SK-N-SH (cell line): ENCODE results near the gene PROC. TPM values are rescaled to one million over a fixed set of nuclear protein-coding genes. Genes with fewer than 3 reads are reported as not detected.

Experiments
- CTCF ChIA-PET: fragments of 300-600, 350-600 bp; formaldehyde crosslinking; extraction: SDS; loops from one replicate; lab custom pipeline; 2021; lab: Yijun Ruan, JAX
- POLR2A ChIA-PET: fragments of 350-600 bp; sonication (Branson Sonifier 250); formaldehyde crosslinking; extraction: SDS; loops from one replicate; lab custom pipeline; 2020; ENCODE audit warnings: antibody characterized with exemption, inconsistent platforms; lab: Yijun Ruan, JAX
- DNase-seq: peaks from one replicate; pipeline ENCODE4 v3.0.0; 2012
- H2AFZ ChIP-seq: fragments of 200-600 bp; sonication (generic); 2 replicates; pipeline ENCODE4 v1.8.1; 2016; ENCODE audit warnings: antibody characterized with exemption, mild to moderate bottlenecking, low read depth
- H3F3A ChIP-seq: fragments of 200-600 bp; sonication (generic); replicated peaks from 2 replicates; pipeline ENCODE3; 2016; ENCODE audit warnings: antibody characterized with exemption, mild to moderate bottlenecking; ENCODE audit not compliant: insufficient read depth
- H3K27ac ChIP-seq, 2 experiments: fragments of 200-500 bp in 1 of 2; fragments of 200-600 bp in 1 of 2; sonication (Bioruptor generic) in 1 of 2; sonication (generic), shearing (Covaris generic) in 1 of 2; 2 replicates each; pipeline versions ENCODE4 v1.5.1 to v1.6.1; 2014 to 2016; ENCODE audit warnings: low read depth in 2 of 2, inconsistent platforms in 1 of 2, low read length in 1 of 2, mild to moderate bottlenecking in 1 of 2, mixed read lengths in 1 of 2
- H3K27me3 ChIP-seq: fragments of 200-600 bp; sonication (generic), shearing (Covaris generic); 2 replicates; pipeline ENCODE4 v1.6.1; 2016; ENCODE audit warnings: mixed run types; ENCODE audit not compliant: insufficient read depth
- H3K36me3 ChIP-seq, 2 experiments: fragments of 200-500 bp in 1 of 2; fragments of 200-600 bp in 1 of 2; sonication (Bioruptor generic) in 1 of 2; sonication (generic) in 1 of 2; replicated peaks in 1 of 2; 2 replicates each; pipeline versions ENCODE3 to v1.5.1; 2014 to 2016; ENCODE audit warnings: low read length in 1 of 2, mild to moderate bottlenecking in 1 of 2; ENCODE audit not compliant: insufficient read depth in 2 of 2, control insufficient read depth in 1 of 2
- H3K4me1 ChIP-seq, 2 experiments: fragments of 200-500 bp in 1 of 2; fragments of 200-600 bp in 1 of 2; sonication (Bioruptor generic) in 1 of 2; sonication (generic), shearing (Covaris generic) in 1 of 2; 2 replicates each; pipeline versions ENCODE4 v1.5.1 to v1.6.1; 2014 to 2016; ENCODE audit warnings: low read depth in 1 of 2, low read length in 1 of 2, mixed run types in 1 of 2; ENCODE audit not compliant: insufficient read depth in 2 of 2, control insufficient read depth in 1 of 2
- H3K4me2 ChIP-seq: fragments of 200-600 bp; sonication (generic), shearing (Covaris generic); 2 replicates; pipeline ENCODE4 v1.6.1; 2017; ENCODE audit warnings: mixed run types
- H3K4me3 ChIP-seq, 2 experiments: fragments of 200-500 bp in 1 of 2; fragments of 200-600 bp in 1 of 2; sonication (Bioruptor generic) in 1 of 2; sonication (generic), shearing (Covaris generic) in 1 of 2; 2 replicates each; pipeline versions ENCODE4 v1.5.1 to v1.8.1; 2014 to 2016; ENCODE audit warnings: low read depth in 2 of 2, inconsistent platforms in 1 of 2, low read length in 1 of 2, mild to moderate bottlenecking in 1 of 2, mixed read lengths in 1 of 2, moderate library complexity in 1 of 2
- H3K79me2 ChIP-seq: fragments of 200-600 bp; sonication (generic); 2 replicates; pipeline ENCODE4 v1.8.1; 2017; ENCODE audit warnings: mild to moderate bottlenecking; ENCODE audit not compliant: insufficient read depth
- H3K9ac ChIP-seq: fragments of 200-600 bp; sonication (generic); 2 replicates; pipeline ENCODE4 v1.6.1; 2017; ENCODE audit warnings: mixed run types
- H3K9me2 ChIP-seq: fragments of 200-600 bp; sonication (generic); 2 replicates; pipeline ENCODE4 v1.6.1; 2017; ENCODE audit warnings: mixed run types
- H3K9me3 ChIP-seq: fragments of 200-600 bp; sonication (generic); 2 replicates; pipeline ENCODE4 v1.6.1; 2017; ENCODE audit warnings: mixed run types, mild to moderate bottlenecking, moderate library complexity
- H4K20me1 ChIP-seq: fragments of 200-600 bp; sonication (generic); 2 replicates; pipeline ENCODE4 v1.6.1; 2017; ENCODE audit warnings: mild to moderate bottlenecking, mixed run types; ENCODE audit not compliant: insufficient read depth
- CHD2 ChIP-seq: fragments of 150-350 bp; IDR thresholded peaks from 2 replicates; pipeline ENCODE4 v1.6.1; 2018; ENCODE audit warnings: low read length; ENCODE audit not compliant: partially characterized antibody
- ELF1 ChIP-seq: IDR thresholded peaks from 2 replicates; pipeline ENCODE4 v1.4.0; 2012
- FOXJ3 ChIP-seq: sonication (generic); formaldehyde crosslinking; IDR thresholded peaks from 2 replicates; pipeline ENCODE4 v1.5.1; 2020; ENCODE audit warnings: mild to moderate bottlenecking, missing genetic modification reagents
- GABPA ChIP-seq: IDR thresholded peaks from 2 replicates; pipeline ENCODE4 v1.4.0; 2012; ENCODE audit warnings: low read depth, mild to moderate bottlenecking
- MAX ChIP-seq: IDR thresholded peaks from 2 replicates; pipeline ENCODE4 v1.4.0; 2012; ENCODE audit warnings: low read depth
- MEF2A ChIP-seq: IDR thresholded peaks from 2 replicates; pipeline ENCODE4 v1.4.0; 2012; ENCODE audit warnings: low read depth, borderline replicate concordance
- RAD21 ChIP-seq: IDR thresholded peaks from 2 replicates; pipeline ENCODE4 v1.6.1; 2012; ENCODE audit warnings: mild to moderate bottlenecking, low read length
- RCOR1 ChIP-seq: fragments of 150-350 bp; IDR thresholded peaks from 2 replicates; pipeline ENCODE4 v1.6.1; 2017; ENCODE audit warnings: antibody characterized with exemption, low read length
- RFX5 ChIP-seq: IDR thresholded peaks from 2 replicates; pipeline ENCODE4 v1.6.1; 2012; ENCODE audit warnings: mild to moderate bottlenecking, improper control_type of control experiment, low read length
- RXRA ChIP-seq: IDR thresholded peaks from 2 replicates; pipeline ENCODE4 v1.4.0; 2012; ENCODE audit warnings: low read depth, mild to moderate bottlenecking, borderline replicate concordance
- TEAD4 ChIP-seq: IDR thresholded peaks from 2 replicates; pipeline ENCODE4 v1.4.0; 2012; ENCODE audit warnings: mild to moderate bottlenecking, borderline replicate concordance; ENCODE audit not compliant: insufficient read depth
- YY1 ChIP-seq: IDR thresholded peaks from 2 replicates; pipeline ENCODE4 v1.4.0; 2012; ENCODE audit warnings: low read depth, mild to moderate bottlenecking
- WGBS: methylation state at CpG from one replicate; pipeline ENCODE4 v1.1.6; 2017; ENCODE audit warnings: low lambda C conversion rate; 5-methylcytosine and 5-hydroxymethylcytosine counted together
- polyA plus RNA-seq, 3 experiments: library from polyadenylated mRNA; depleted of rRNA; stranded (reverse); fragments of >200 nt; gene quantifications; 2 replicates each; pipeline ENCODE4 v1.2.3, GENCODE V29; 2012
- TF ChIP-seq, protein P1 (sequence below): fragments of 200-600 bp; sonication (generic); IDR thresholded peaks from 2 replicates; pipeline ENCODE4 v1.6.1; 2017; ENCODE audit warnings: antibody characterized with exemption, mild to moderate bottlenecking, moderate library complexity
- TF ChIP-seq, protein P2 (sequence below): fragments of 150-350 bp; IDR thresholded peaks from 2 replicates; pipeline ENCODE4 v1.6.1; 2016; ENCODE audit warnings: mild to moderate bottlenecking, low read depth, low read length
- TF ChIP-seq, protein P3 (sequence below): IDR thresholded peaks from 2 replicates; pipeline ENCODE4 v1.6.1; 2012; ENCODE audit warnings: mild to moderate bottlenecking, low read depth, low read length, moderate library complexity

The PROC gene
- polyA plus RNA-seq, 1 of the 3 experiments (the other 2 are of a cell fraction) = 0.10 TPM

DNA sequence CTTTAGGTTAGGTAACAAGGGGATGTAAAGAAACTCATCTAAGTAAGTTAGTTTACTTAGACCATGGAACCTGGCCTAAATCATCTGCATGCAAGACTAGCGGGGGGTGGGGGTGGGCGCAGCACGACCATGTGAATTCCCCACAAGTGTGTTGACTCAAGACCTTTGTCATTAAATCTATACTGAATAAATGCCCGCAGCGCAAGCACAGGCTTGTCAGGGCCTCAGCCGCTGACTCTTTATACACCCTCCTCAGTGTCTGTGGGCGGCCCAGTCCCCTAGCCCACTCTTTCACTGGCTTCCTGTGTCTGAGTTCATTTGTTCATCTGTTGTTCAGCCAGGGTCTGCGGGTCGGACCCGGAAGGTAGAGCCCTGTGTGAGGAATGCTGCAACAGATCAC, 48.2 kb upstream of the PROC start:
- H4K20me1 ChIP-seq = peaks cover 64% of the 10 kb centered on the region
- H3K27ac ChIP-seq = no peak overlapping the region
- peaks cover 8% of the 10 kb centered on the region for H3F3A ChIP-seq
- no peaks in the 10 kb centered on the region for H3K4me1 ChIP-seq
- no peak overlapping the region for H3K4me2 ChIP-seq
- TF ChIP-seq RFX5 = no peak
- no peak for TF ChIP-seq GABPA
- TF ChIP-seq RAD21 = no peak
- no peak for TF ChIP-seq YY1
- TF ChIP-seq MAX = no peak
- TF ChIP-seq, protein P1, sequence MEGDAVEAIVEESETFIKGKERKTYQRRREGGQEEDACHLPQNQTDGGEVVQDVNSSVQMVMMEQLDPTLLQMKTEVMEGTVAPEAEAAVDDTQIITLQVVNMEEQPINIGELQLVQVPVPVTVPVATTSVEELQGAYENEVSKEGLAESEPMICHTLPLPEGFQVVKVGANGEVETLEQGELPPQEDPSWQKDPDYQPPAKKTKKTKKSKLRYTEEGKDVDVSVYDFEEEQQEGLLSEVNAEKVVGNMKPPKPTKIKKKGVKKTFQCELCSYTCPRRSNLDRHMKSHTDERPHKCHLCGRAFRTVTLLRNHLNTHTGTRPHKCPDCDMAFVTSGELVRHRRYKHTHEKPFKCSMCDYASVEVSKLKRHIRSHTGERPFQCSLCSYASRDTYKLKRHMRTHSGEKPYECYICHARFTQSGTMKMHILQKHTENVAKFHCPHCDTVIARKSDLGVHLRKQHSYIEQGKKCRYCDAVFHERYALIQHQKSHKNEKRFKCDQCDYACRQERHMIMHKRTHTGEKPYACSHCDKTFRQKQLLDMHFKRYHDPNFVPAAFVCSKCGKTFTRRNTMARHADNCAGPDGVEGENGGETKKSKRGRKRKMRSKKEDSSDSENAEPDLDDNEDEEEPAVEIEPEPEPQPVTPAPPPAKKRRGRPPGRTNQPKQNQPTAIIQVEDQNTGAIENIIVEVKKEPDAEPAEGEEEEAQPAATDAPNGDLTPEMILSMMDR = no peak
- DNase-seq = no peak
- H3K27me3 ChIP-seq = no peaks in the 10 kb centered on the region
- no peaks in the 10 kb centered on the region for H3K36me3 ChIP-seq
- WGBS = 99% methylated on average over 10 of the region's 10 CpGs
- H2AFZ ChIP-seq = no peak overlapping the region
- no peaks in the 10 kb centered on the region for H3K9me3 ChIP-seq
- H3K9ac ChIP-seq = no peak overlapping the region
- no peaks in the 10 kb centered on the region for H3K9me2 ChIP-seq
- ChIA-PET POLR2A (no interaction called here), CTCF (interaction anchor here (1.0 to 1.2 kb wide), 3 partner anchors 9 to 109 kb away, joined by 3 read pairs; no protein-coding TSS in a partner anchor)
- peaks cover 100% of the 10 kb centered on the region for H3K79me2 ChIP-seq
- no peak overlapping the region for H3K4me3 ChIP-seq

GRCh38 chr2:127371037-127371436, 47.2 kb upstream of the PROC start:
- Histone ChIP-seq H3K9ac (no peak overlapping the region), H3K9me3 (no peaks in the 10 kb centered on the region), H3K27ac (no peak overlapping the region), H3K36me3 (no peaks in the 10 kb centered on the region), H3K27me3 (no peaks in the 10 kb centered on the region), H3K79me2 (peaks cover 100% of the 10 kb centered on the region), H3K4me3 (no peak overlapping the region), H3K4me2 (no peak overlapping the region), H3K4me1 (no peaks in the 10 kb centered on the region), H3F3A (peaks cover 6% of the 10 kb centered on the region), H4K20me1 (peaks cover 60% of the 10 kb centered on the region), H3K9me2 (no peaks in the 10 kb centered on the region), H2AFZ (no peak overlapping the region)
- TF ChIP-seq, protein P2, sequence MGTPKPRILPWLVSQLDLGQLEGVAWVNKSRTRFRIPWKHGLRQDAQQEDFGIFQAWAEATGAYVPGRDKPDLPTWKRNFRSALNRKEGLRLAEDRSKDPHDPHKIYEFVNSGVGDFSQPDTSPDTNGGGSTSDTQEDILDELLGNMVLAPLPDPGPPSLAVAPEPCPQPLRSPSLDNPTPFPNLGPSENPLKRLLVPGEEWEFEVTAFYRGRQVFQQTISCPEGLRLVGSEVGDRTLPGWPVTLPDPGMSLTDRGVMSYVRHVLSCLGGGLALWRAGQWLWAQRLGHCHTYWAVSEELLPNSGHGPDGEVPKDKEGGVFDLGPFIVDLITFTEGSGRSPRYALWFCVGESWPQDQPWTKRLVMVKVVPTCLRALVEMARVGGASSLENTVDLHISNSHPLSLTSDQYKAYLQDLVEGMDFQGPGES = no peak
- TF ChIP-seq CHD2 (no peak), GABPA (no peak), MAX (no peak), RCOR1 (no peak), FOXJ3 (CRISPR knock-in tag) (no peak), TEAD4 (no peak), RFX5 (no peak), RAD21 (no peak), RXRA (no peak), MEF2A (no peak), ELF1 (no peak)
- TF ChIP-seq, protein P1 = no peak
- TF ChIP-seq, protein P3, sequence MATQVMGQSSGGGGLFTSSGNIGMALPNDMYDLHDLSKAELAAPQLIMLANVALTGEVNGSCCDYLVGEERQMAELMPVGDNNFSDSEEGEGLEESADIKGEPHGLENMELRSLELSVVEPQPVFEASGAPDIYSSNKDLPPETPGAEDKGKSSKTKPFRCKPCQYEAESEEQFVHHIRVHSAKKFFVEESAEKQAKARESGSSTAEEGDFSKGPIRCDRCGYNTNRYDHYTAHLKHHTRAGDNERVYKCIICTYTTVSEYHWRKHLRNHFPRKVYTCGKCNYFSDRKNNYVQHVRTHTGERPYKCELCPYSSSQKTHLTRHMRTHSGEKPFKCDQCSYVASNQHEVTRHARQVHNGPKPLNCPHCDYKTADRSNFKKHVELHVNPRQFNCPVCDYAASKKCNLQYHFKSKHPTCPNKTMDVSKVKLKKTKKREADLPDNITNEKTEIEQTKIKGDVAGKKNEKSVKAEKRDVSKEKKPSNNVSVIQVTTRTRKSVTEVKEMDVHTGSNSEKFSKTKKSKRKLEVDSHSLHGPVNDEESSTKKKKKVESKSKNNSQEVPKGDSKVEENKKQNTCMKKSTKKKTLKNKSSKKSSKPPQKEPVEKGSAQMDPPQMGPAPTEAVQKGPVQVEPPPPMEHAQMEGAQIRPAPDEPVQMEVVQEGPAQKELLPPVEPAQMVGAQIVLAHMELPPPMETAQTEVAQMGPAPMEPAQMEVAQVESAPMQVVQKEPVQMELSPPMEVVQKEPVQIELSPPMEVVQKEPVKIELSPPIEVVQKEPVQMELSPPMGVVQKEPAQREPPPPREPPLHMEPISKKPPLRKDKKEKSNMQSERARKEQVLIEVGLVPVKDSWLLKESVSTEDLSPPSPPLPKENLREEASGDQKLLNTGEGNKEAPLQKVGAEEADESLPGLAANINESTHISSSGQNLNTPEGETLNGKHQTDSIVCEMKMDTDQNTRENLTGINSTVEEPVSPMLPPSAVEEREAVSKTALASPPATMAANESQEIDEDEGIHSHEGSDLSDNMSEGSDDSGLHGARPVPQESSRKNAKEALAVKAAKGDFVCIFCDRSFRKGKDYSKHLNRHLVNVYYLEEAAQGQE = no peak
- CTCF ChIA-PET = interaction anchor here (1.2 to 1.3 kb wide), 3 partner anchors 8 to 108 kb away, joined by 3 to 4 read pairs (median 3); no protein-coding TSS in a partner anchor
- POLR2A ChIA-PET = no interaction called here
- WGBS = 91% methylated on average over 11 of the region's 11 CpGs
- no peak for DNase-seq
